Vagina (tissue), 2 donors: ENCODE measurements around the gene KRT6B. TPM values are rescaled to one million over a fixed set of nuclear protein-coding genes. Genes with fewer than 3 reads are reported as not detected.

ENCODE experiments used
- DNase-seq, 2 donors: peaks; one replicate each; pipeline ENCODE4 v3.0.0-alpha.2; 2017; ENCODE audit errors: extremely low spot score in 2 of 2
- H3K27ac ChIP-seq: fragments of 200-600 bp; sonication (generic); one replicate; pipeline ENCODE4 v1.5.1; 2019
- H3K27me3 ChIP-seq: fragments of 200-600 bp; sonication (generic); one replicate; pipeline ENCODE4 v1.5.1; 2019
- H3K36me3 ChIP-seq, 2 donors: fragments of 200-600 bp; sonication (generic); one replicate each; pipeline ENCODE4 v1.5.1; 2017 to 2019
- H3K4me1 ChIP-seq: fragments of 200-600 bp; sonication (generic); one replicate; pipeline ENCODE4 v1.5.1; 2019
- H3K4me3 ChIP-seq, 2 donors: fragments of 200-600 bp; sonication (generic); 1 replicate in 1 of 2; 2 replicates in 1 of 2; pipeline ENCODE4 v1.5.1; 2016 to 2019
- H3K9me3 ChIP-seq: fragments of 200-600 bp; sonication (generic); one replicate; pipeline ENCODE4 v1.5.1; 2019
- POLR2A ChIP-seq, 2 donors: fragments of 450-650 bp; IDR thresholded peaks; one replicate each; pipeline ENCODE4 v1.6.1; 2017; ENCODE audit warnings: antibody characterized with exemption in 2 of 2, mild to moderate bottlenecking in 2 of 2, moderate library complexity in 2 of 2
- POLR2AphosphoS5 ChIP-seq, 2 donors: sonication (generic); formaldehyde crosslinking; IDR thresholded peaks; one replicate each; pipeline ENCODE4 v1.9.0; 2017; ENCODE audit warnings: antibody characterized with exemption in 2 of 2, mild to moderate bottlenecking in 2 of 2, low read depth in 1 of 2; ENCODE audit not compliant: insufficient read depth in 1 of 2
- intact Hi-C: fragments of 100-400 bp; cut with DNase I; formaldehyde crosslinking; loops from one replicate; pipeline ENCODE4 v1.15.1; 2023
- total RNA-seq: library from RNA; depleted of rRNA; stranded (reverse); fragments of >200 nt; gene quantifications from one replicate; pipeline ENCODE4 v1.2.3, GENCODE V29; 2016
- TF ChIP-seq, protein P1 (sequence below), 3 experiments: fragments of 450-650 bp in 2 of 3; fragments of 200-600 bp in 1 of 3; sonication (generic) in 1 of 3; IDR thresholded peaks; one replicate each; pipeline ENCODE4 v1.5.1; 2017 to 2019; ENCODE audit warnings: antibody characterized with exemption in 3 of 3, mild to moderate bottlenecking in 2 of 3, moderate library complexity in 2 of 3

The KRT6B gene
- total RNA-seq, 1 donor from 2014 or later, result 184 TPM

DNA sequence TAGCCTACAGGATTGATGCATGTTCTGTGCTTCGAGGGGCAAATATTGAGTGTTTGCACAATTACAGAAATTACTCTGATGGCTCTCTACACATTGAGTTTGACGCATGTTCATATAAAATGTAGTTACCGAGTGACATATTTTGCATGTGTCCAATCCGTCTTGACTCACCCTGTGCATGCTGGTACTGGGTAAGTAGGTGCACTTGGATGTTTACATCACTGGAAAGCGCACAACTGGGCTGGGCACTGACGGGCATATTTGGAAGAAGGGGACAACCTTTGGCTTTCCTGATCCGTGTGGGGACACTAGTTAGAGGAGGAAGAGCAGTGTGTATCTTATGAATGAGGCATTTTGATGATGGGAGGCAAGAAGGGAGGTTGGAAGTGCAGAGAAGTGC is 46.0 kb upstream of the KRT6B start:
- no peak for TF ChIP-seq POLR2A (IDR thresholded peaks at IDR 0.05)
- TF ChIP-seq POLR2AphosphoS5 (IDR thresholded peaks at IDR 0.05; ENCODE audit: insufficient read depth in 1 of 2, low read depth in 1 of 2), result no peak
- TF ChIP-seq, protein P1, sequence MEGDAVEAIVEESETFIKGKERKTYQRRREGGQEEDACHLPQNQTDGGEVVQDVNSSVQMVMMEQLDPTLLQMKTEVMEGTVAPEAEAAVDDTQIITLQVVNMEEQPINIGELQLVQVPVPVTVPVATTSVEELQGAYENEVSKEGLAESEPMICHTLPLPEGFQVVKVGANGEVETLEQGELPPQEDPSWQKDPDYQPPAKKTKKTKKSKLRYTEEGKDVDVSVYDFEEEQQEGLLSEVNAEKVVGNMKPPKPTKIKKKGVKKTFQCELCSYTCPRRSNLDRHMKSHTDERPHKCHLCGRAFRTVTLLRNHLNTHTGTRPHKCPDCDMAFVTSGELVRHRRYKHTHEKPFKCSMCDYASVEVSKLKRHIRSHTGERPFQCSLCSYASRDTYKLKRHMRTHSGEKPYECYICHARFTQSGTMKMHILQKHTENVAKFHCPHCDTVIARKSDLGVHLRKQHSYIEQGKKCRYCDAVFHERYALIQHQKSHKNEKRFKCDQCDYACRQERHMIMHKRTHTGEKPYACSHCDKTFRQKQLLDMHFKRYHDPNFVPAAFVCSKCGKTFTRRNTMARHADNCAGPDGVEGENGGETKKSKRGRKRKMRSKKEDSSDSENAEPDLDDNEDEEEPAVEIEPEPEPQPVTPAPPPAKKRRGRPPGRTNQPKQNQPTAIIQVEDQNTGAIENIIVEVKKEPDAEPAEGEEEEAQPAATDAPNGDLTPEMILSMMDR (IDR thresholded peaks at IDR 0.05), result no peak
- no peaks in the 10 kb centered on the region for H3K9me3 ChIP-seq
- H3K4me1 ChIP-seq, result peaks cover 23% of the 10 kb centered on the region
- no peaks in the 10 kb centered on the region for H3K36me3 ChIP-seq
- no peak for DNase-seq
- H3K27ac ChIP-seq, result no peak overlapping the region
- intact Hi-C loops, result no loop called here
- no peaks in the 10 kb centered on the region for H3K27me3 ChIP-seq
- no peak overlapping the region for H3K4me3 ChIP-seq

DNA sequence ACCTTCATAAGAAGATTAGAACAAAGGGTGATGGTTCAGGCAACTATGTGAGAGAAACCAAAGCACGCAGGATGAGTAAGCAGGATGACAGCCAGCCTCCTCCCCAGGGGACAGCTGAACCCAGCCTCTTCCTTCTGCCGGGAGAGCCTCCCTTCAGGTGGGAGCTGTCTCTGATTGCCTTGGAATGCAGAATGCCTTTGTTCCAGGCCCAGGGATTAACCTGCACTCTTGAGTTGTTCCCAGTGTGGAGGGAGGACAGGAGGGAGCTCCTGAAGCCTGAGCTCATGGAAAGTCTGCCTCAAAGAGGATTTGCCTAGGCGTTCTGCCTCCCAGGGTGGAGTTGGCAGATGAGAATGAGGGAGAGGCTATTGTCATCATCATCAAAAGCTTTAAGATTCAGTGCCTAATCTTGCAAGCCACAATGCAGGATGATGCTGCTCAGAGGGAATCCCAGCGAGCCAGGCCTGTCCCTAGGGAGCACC is 44.7 kb upstream of the KRT6B start:
- intact Hi-C loops, result no loop called here
- DNase-seq, result no peak
- H3K27me3 ChIP-seq, result no peaks in the 10 kb centered on the region
- TF ChIP-seq POLR2A (IDR thresholded peaks at IDR 0.05) (no peak), POLR2AphosphoS5 (IDR thresholded peaks at IDR 0.05; ENCODE audit: insufficient read depth in 1 of 2, low read depth in 1 of 2) (peak in 1 of 2 donors; percentile 38)
- TF ChIP-seq, protein P1 (IDR thresholded peaks at IDR 0.05), result no peak
- H3K4me3 ChIP-seq, result no peak overlapping the region
- H3K36me3 ChIP-seq, result no peaks in the 10 kb centered on the region
- H3K27ac ChIP-seq, result peak overlapping the region; percentile 16
- peaks cover 23% of the 10 kb centered on the region for H3K4me1 ChIP-seq
- H3K9me3 ChIP-seq, result no peaks in the 10 kb centered on the region

DNA sequence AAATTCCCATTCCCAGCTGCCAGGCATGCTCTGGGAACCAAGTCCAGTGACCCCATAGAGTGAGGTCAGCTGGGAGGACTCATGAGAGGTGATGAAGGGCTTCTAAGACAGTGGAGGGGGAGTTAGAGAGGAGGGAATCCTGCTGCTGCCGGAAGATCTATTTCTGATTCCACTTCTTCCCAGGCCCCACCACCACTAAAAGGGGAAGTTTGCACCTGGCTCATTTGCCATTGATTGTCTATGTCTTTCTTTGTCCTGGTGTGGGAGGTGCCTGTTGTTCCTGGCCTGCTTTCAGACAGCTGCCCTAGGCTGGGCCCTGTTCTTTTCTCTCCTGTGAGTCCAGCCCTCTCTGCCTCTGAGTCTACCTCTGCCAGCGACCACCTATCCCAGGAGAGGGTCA is 44.1 kb upstream of the KRT6B start:
- no peak for DNase-seq
- H3K4me3 ChIP-seq, result no peak overlapping the region
- H3K4me1 ChIP-seq, result peaks cover 23% of the 10 kb centered on the region
- H3K27me3 ChIP-seq, result no peaks in the 10 kb centered on the region
- H3K36me3 ChIP-seq, result no peaks in the 10 kb centered on the region
- intact Hi-C loops, result no loop called here
- H3K9me3 ChIP-seq, result no peaks in the 10 kb centered on the region
- TF ChIP-seq POLR2A (IDR thresholded peaks at IDR 0.05) (no peak), POLR2AphosphoS5 (IDR thresholded peaks at IDR 0.05; ENCODE audit: insufficient read depth in 1 of 2, low read depth in 1 of 2) (no peak)
- TF ChIP-seq, protein P1 (IDR thresholded peaks at IDR 0.05), result no peak
- peak overlapping the region; percentile 16 for H3K27ac ChIP-seq

DNA sequence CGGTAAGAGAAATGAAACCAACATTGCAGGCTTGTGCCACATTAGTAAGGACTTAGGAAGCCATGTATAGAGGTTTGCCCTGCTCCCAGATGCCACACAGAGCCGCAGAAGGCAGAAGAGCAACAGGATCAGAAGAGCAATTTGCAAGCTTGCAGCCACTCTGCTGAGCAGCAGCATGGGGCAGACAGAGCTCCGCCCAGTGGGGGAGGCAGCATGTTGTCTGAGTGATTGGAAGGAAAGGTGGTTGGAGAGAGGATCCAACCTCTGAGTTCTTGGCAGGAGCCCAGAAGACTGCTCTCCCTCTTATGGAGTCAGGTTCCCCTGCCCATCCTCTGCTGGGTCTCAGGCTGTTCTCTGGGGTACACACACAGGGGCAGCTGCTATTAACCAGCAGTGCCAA is 43.4 kb upstream of the KRT6B start:
- Histone ChIP-seq H3K4me3 (no peak overlapping the region), H3K27ac (peak overlapping the region; percentile 16), H3K4me1 (peaks cover 23% of the 10 kb centered on the region), H3K27me3 (no peaks in the 10 kb centered on the region), H3K9me3 (no peaks in the 10 kb centered on the region), H3K36me3 (no peaks in the 10 kb centered on the region)
- intact Hi-C loops, result no loop called here
- no peak for TF ChIP-seq POLR2A (IDR thresholded peaks at IDR 0.05)
- TF ChIP-seq, protein P1 (IDR thresholded peaks at IDR 0.05), result no peak
- TF ChIP-seq POLR2AphosphoS5 (IDR thresholded peaks at IDR 0.05; ENCODE audit: insufficient read depth in 1 of 2, low read depth in 1 of 2), result no peak
- no peak for DNase-seq

DNA sequence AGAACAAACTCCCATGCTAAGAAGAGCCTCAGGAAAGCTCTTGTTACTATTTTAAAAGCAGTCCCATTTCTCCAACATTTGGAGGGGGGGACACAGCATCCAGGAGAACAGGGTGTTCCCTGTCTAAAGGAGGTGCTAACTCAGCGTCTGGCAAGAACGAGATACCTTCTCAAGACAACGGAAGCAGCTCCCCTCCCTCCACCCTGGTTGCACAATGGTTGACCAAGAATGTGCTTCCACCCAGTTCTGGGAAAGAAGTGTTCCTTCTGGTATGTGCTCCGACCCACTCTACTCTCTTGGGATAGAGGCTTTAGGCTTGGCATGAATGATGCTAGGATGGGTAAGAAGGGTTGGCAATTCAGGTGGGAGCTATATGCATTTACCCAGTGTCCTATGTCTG is 42.6 kb upstream of the KRT6B start:
- H3K27me3 ChIP-seq, result no peaks in the 10 kb centered on the region
- intact Hi-C loops, result no loop called here
- peak in 1 of 2 donors; percentile 97 for DNase-seq

More for the DNA sequence above, 42.6 kb upstream of the KRT6B start:
- Histone ChIP-seq H3K4me3 (no peak overlapping the region), H3K27ac (peak overlapping the region; percentile 16), H3K9me3 (no peaks in the 10 kb centered on the region), H3K36me3 (no peaks in the 10 kb centered on the region), H3K4me1 (peaks cover 23% of the 10 kb centered on the region)
- TF ChIP-seq, protein P1 (IDR thresholded peaks at IDR 0.05), result no peak
- peak in 1 of 2 donors; percentile 64 for TF ChIP-seq POLR2AphosphoS5 (IDR thresholded peaks at IDR 0.05; ENCODE audit: insufficient read depth in 1 of 2, low read depth in 1 of 2)
